ENCODE results near the gene ERBB4. TPM values are rescaled to one million over a fixed set of nuclear protein-coding genes. Genes with fewer than 3 reads are reported as not detected.

ERBB4 gene
- total and polyA plus RNA-seq, 10 of the 15 experiments (the other 5 are each of a cell fraction or from before 2014, with no cell fraction given) = under 0.01 to 0.23 (median 0.01) TPM; not detected in 4

GRCh38 chr2:211898702-211899101, 639.9 kb downstream of the ERBB4 start (continued):
- TF ChIP-seq ZNF687 (IDR thresholded peaks at IDR 0.05) (no peak), MYB (IDR thresholded peaks at IDR 0.05; ENCODE audit: borderline replicate concordance, low read depth, low read length) (no peak), E2F4 (IDR thresholded peaks at IDR 0.05; ENCODE audit: low read depth, low read length) (no peak), IKZF2 (IDR thresholded peaks at IDR 0.05) (no peak), ZBTB4 (CRISPR knock-in tag; IDR thresholded peaks at IDR 0.05) (no peak), PAX8 (IDR thresholded peaks at IDR 0.05) (no peak), MTA3 (IDR thresholded peaks at IDR 0.05; ENCODE audit: borderline replicate concordance, low read length) (no peak), ZNF274 (IDR thresholded peaks at IDR 0.05; ENCODE audit: insufficient read depth, insufficient read length) (no peak), CBFB (IDR thresholded peaks at IDR 0.05; ENCODE audit: low read depth) (no peak), ZNF24 (IDR thresholded peaks at IDR 0.05) (no peak), RELB (IDR thresholded peaks at IDR 0.05; ENCODE audit: low read depth) (no peak)
